GM23248 (cell line): ENCODE results near the gene PON1. TPM values are rescaled to one million over a fixed set of nuclear protein-coding genes. Genes with fewer than 3 reads are reported as not detected.

Source experiments
- DNase-seq: peaks from one replicate; pipeline ENCODE4 v3.0.0-alpha.2; 2015
- H2AFZ ChIP-seq: fragments of 200-600 bp; sonication (generic); 2 replicates; pipeline ENCODE4 v1.6.1; 2016; ENCODE audit warnings: antibody characterized with exemption
- H3F3A ChIP-seq: fragments of 200-600 bp; sonication (generic); 2 replicates; pipeline ENCODE4 v1.6.1; 2016; ENCODE audit warnings: mild to moderate bottlenecking, antibody characterized with exemption, mixed run types; ENCODE audit not compliant: insufficient read depth
- H3K27ac ChIP-seq: fragments of 200-600 bp; sonication (generic); 2 replicates; pipeline ENCODE4 v1.5.1; 2016; ENCODE audit warnings: mild to moderate bottlenecking
- H3K27me3 ChIP-seq: fragments of 200-600 bp; sonication (generic); replicated peaks from 2 replicates; pipeline ENCODE4 v1.6.1; 2016; ENCODE audit warnings: mild to moderate bottlenecking; ENCODE audit not compliant: insufficient read depth
- H3K36me3 ChIP-seq: fragments of 200-600 bp; sonication (generic); 2 replicates; pipeline ENCODE4 v1.6.1; 2016; ENCODE audit warnings: low read depth, mild to moderate bottlenecking
- H3K4me1 ChIP-seq: fragments of 200-600 bp; sonication (generic); 2 replicates; pipeline ENCODE4 v1.6.1; 2016; ENCODE audit warnings: mild to moderate bottlenecking; ENCODE audit not compliant: insufficient read depth
- H3K4me2 ChIP-seq: fragments of 200-600 bp; sonication (generic); one replicate; pipeline ENCODE4 v1.6.1; 2016; ENCODE audit warnings: mild to moderate bottlenecking; ENCODE audit not compliant: unreplicated experiment
- H3K4me3 ChIP-seq: fragments of 200-600 bp; sonication (generic); 2 replicates; pipeline ENCODE4 v1.5.1; 2016; ENCODE audit warnings: mild to moderate bottlenecking
- H3K79me2 ChIP-seq: fragments of 200-600 bp; sonication (generic); 2 replicates; pipeline ENCODE4 v1.6.1; 2016; ENCODE audit warnings: mild to moderate bottlenecking; ENCODE audit not compliant: insufficient read depth
- H3K9ac ChIP-seq: fragments of 200-600 bp; sonication (generic); 2 replicates; pipeline ENCODE4 v1.6.1; 2016; ENCODE audit warnings: mild to moderate bottlenecking
- H3K9me2 ChIP-seq: fragments of 200-600 bp; sonication (generic); 2 replicates; pipeline ENCODE4 v1.6.1; 2016; ENCODE audit warnings: mixed run types, mild to moderate bottlenecking, moderate library complexity; ENCODE audit not compliant: insufficient read depth
- H3K9me3 ChIP-seq: fragments of 200-600 bp; sonication (generic); one replicate; pipeline ENCODE4 v1.6.1; 2017; ENCODE audit warnings: low read depth
- H4K20me1 ChIP-seq: fragments of 200-600 bp; sonication (generic); 2 replicates; pipeline ENCODE4 v1.6.0; 2016; ENCODE audit not compliant: insufficient read depth
- EZH2 ChIP-seq: fragments of 200-600 bp; sonication (generic); IDR thresholded peaks from 2 replicates; pipeline ENCODE4 v1.6.1; 2018; ENCODE audit warnings: antibody characterized with exemption, mild to moderate bottlenecking; ENCODE audit not compliant: insufficient read depth, poor library complexity, severe bottlenecking
- EZH2phosphoT487 ChIP-seq: fragments of 200-600 bp; sonication (generic); IDR thresholded peaks from 2 replicates; pipeline ENCODE4 v1.6.1; 2018; ENCODE audit warnings: antibody characterized with exemption, moderate library complexity, mild to moderate bottlenecking, low read depth; ENCODE audit not compliant: insufficient read depth
- WGBS, 2 experiments: methylation state at CpG; one replicate each; pipeline ENCODE4 v1.1.6; 2015 to 2017; ENCODE audit warnings: low lambda C conversion rate in 2 of 2, low coverage in 1 of 2; ENCODE audit errors: missing lambda C conversion rate in 2 of 2; 5-methylcytosine and 5-hydroxymethylcytosine counted together
- in situ Hi-C: fragments of 300-500 bp; cut with MboI; formaldehyde crosslinking; loops from 2 replicates; pipeline ENCODE4 v1.15.0; 2020
- polyA plus RNA-seq: library from polyadenylated mRNA; unstranded; fragments of >200 nt; fragmentation: Nextera tagmentation; extraction: Ambion mirVana; gene quantifications from 2 replicates; pipeline ENCODE4 v1.2.1, GENCODE V29; 2016
- total RNA-seq: library from RNA; depleted of rRNA; stranded (reverse); fragments of >200 nt; shearing (Covaris generic); gene quantifications from 2 replicates; pipeline ENCODE4 v1.2.3, GENCODE V29; 2014

The PON1 gene
- total and polyA plus RNA-seq, 2 experiments from 2014 or later, result not detected

DNA sequence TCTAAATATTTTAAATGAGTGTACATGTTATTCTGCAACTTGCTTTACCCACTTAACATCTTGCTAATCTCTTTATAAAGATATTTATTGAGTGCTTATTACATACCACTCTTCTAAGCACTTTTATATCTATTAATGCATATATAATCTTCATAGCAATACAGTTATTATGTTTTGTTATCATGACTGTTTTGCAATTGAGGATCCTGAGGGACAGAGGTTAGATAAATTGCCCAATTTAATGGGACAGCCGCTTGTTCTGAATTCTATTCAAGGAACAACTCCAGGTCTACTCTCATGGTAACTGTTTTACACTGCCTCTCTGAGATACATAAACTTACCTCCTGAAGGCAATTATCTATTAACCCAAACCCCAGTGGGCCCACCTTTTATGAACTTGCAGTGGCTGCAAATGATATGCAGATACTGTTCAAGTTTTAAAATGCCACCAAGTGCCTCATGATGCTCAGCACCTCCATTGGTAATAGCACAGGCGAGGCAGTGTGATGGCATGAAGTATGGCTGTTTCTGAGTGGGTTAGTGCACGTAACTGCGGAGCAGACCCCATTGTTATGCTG, 60.5 kb downstream of the PON1 start:
- in situ Hi-C loops, result no loop called here
- Histone ChIP-seq H3K4me3 (no peak overlapping the region), H2AFZ (no peak overlapping the region)

DNA sequence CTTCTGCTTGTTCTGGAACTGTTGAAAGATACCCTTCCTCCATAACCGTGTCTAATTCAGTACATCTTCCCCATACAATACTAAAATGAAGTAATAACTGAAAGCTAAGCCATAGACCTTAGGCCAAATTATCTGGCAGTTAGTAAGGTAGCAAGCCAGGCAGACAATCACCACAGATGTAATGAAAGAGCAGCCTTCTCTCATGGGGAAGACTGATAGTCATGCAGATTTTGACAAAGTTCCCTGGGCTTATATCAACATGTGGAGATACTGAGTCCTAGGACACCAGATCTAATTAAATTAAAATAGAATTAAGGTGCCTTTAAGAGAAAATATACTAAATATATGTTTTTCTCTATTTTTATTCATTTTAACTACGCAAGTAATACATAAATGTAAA, 61.5 kb downstream of the PON1 start:
- in situ Hi-C loops, result no loop called here
- no peak for DNase-seq
- Histone ChIP-seq H3F3A (no peaks in the 10 kb centered on the region), H2AFZ (no peak overlapping the region), H3K4me3 (no peak overlapping the region), H3K27ac (no peak overlapping the region), H3K79me2 (no peaks in the 10 kb centered on the region), H3K27me3 (0 out of 2 replicates have a peak, but pooled peaks cover 7% of the 10 kb centered on the region), H4K20me1 (no peaks in the 10 kb centered on the region), H3K9ac (no peak overlapping the region), H3K36me3 (no peaks in the 10 kb centered on the region), H3K4me2 (no peak overlapping the region), H3K9me2 (no peaks in the 10 kb centered on the region), H3K9me3 (no peaks in the 10 kb centered on the region), H3K4me1 (no peaks in the 10 kb centered on the region)
- 43 to 51% methylated on average over 2 of the region's 2 CpGs for WGBS, 2 experiments
- no peak for TF ChIP-seq EZH2phosphoT487
- TF ChIP-seq EZH2, result no peak

More for the DNA sequence above, 60.5 kb downstream of the PON1 start:
- Histone ChIP-seq H3K36me3 (no peaks in the 10 kb centered on the region), H3K79me2 (no peaks in the 10 kb centered on the region), H3K4me2 (no peak overlapping the region), H3K27ac (no peak overlapping the region), H3F3A (no peaks in the 10 kb centered on the region), H3K9me2 (no peaks in the 10 kb centered on the region), H3K27me3 (peaks cover 7% of the 10 kb centered on the region; the same call in 1 of the 2 replicates), H3K4me1 (no peaks in the 10 kb centered on the region), H3K9me3 (no peaks in the 10 kb centered on the region), H3K9ac (no peak overlapping the region), H4K20me1 (no peaks in the 10 kb centered on the region)
- no peak for TF ChIP-seq EZH2
- TF ChIP-seq EZH2phosphoT487, result no peak
- DNase-seq, result no peak
- WGBS, 2 experiments, result 38 to 54% methylated on average over 4 of the region's 4 CpGs

GRCh38 chr7:95261895-95262415, 62.4 kb downstream of the PON1 start:
- no peaks in the 10 kb centered on the region for H3K9me2 ChIP-seq
- 0 out of 2 replicates have a peak, but pooled peaks cover 7% of the 10 kb centered on the region for H3K27me3 ChIP-seq
- H3K9ac ChIP-seq, result no peak overlapping the region
- no peaks in the 10 kb centered on the region for H3K9me3 ChIP-seq
- no peaks in the 10 kb centered on the region for H3K4me1 ChIP-seq
- TF ChIP-seq EZH2, result no peak
- no peak for TF ChIP-seq EZH2phosphoT487
- H4K20me1 ChIP-seq, result no peaks in the 10 kb centered on the region
- in situ Hi-C loops, result no loop called here
- no peak overlapping the region for H3K4me3 ChIP-seq
- no peaks in the 10 kb centered on the region for H3K79me2 ChIP-seq
- no peak overlapping the region for H2AFZ ChIP-seq
- H3K36me3 ChIP-seq, result no peaks in the 10 kb centered on the region
- no peak overlapping the region for H3K4me2 ChIP-seq
- DNase-seq, result no peak
- H3K27ac ChIP-seq, result no peak overlapping the region
- H3F3A ChIP-seq, result no peaks in the 10 kb centered on the region

GRCh38 chr7:95255691-95256090, 68.6 kb downstream of the PON1 start:
- no peaks in the 10 kb centered on the region for H3K79me2 ChIP-seq
- H2AFZ ChIP-seq, result no peak overlapping the region
- no peaks in the 10 kb centered on the region for H3K9me2 ChIP-seq
- H3K4me1 ChIP-seq, result no peaks in the 10 kb centered on the region
- H3K27ac ChIP-seq, result no peak overlapping the region
- H3K9me3 ChIP-seq, result no peaks in the 10 kb centered on the region
- no peak overlapping the region for H3K4me3 ChIP-seq
- DNase-seq, result no peak
- 0 out of 2 replicates have a peak, but pooled peaks cover 11% of the 10 kb centered on the region for H3K27me3 ChIP-seq
- TF ChIP-seq EZH2phosphoT487 (no peak), EZH2 (no peak)
- no peaks in the 10 kb centered on the region for H3F3A ChIP-seq
- H3K4me2 ChIP-seq, result no peak overlapping the region
- in situ Hi-C loops, result no loop called here
- no peaks in the 10 kb centered on the region for H4K20me1 ChIP-seq
- no peaks in the 10 kb centered on the region for H3K36me3 ChIP-seq
- no peak overlapping the region for H3K9ac ChIP-seq
